ENCODE measurements around the gene LAMB3. TPM values are rescaled to one million over a fixed set of nuclear protein-coding genes. Genes with fewer than 3 reads are reported as not detected.

The LAMB3 gene
- total RNA-seq, 3 donors from 2014 or later (not counting 1 experiment from before 2014, with no cell fraction given), result 1.2 to 2.3 (median 1.4) TPM

DNA sequence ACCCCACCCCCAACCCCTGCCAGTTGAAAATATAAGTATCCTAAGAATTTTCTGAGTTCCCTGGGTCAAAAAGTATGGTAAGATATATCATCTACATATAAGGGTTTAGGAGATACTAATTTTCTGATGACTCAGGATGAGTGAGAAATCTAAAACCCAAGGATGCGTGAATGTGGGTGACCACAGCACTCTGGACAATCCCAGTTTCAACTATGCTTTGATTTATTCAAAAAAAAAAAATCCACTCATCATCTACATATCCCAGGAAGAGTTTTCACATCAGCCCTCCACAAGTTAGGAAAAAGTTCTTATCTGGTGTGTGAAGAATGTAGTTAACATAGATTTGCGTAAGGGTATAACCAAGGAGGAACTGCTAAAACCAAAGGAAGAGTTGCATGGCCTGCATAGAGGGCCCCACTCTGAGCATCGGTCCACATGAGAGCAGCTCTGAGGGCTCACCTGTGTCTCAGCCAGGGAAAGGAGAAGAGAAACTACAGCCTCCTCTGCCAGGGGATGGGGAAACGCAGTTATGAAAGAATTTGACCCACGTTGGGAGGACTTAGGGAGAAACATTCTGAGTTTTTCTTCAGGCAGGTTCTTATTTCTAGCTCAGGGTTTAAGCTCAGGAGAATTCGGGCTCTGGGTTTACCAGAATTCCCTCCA is 18.8 kb downstream of the LAMB3 start:
- Mint-ChIP-seq H3K27ac (no peak overlapping the region), H3K4me3 (no peak overlapping the region), H3K4me1 (no peaks in the 10 kb centered on the region), H3K36me3 (no peaks in the 10 kb centered on the region), H3K27me3 (ENCODE audit: low read depth in 2 of 2) (peaks cover 0 to 4% of the 10 kb centered on the region in 2 donors), H3K9me3 (no peaks in the 10 kb centered on the region)
- TF ChIP-seq, protein P1, sequence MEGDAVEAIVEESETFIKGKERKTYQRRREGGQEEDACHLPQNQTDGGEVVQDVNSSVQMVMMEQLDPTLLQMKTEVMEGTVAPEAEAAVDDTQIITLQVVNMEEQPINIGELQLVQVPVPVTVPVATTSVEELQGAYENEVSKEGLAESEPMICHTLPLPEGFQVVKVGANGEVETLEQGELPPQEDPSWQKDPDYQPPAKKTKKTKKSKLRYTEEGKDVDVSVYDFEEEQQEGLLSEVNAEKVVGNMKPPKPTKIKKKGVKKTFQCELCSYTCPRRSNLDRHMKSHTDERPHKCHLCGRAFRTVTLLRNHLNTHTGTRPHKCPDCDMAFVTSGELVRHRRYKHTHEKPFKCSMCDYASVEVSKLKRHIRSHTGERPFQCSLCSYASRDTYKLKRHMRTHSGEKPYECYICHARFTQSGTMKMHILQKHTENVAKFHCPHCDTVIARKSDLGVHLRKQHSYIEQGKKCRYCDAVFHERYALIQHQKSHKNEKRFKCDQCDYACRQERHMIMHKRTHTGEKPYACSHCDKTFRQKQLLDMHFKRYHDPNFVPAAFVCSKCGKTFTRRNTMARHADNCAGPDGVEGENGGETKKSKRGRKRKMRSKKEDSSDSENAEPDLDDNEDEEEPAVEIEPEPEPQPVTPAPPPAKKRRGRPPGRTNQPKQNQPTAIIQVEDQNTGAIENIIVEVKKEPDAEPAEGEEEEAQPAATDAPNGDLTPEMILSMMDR (IDR thresholded peaks at IDR 0.05), result no peak
- H3K4me3 ChIP-seq (ENCODE audit: low read length), result no peak overlapping the region
- H3K27me3 ChIP-seq (ENCODE audit: control insufficient read depth, insufficient read depth, low read length), result no peaks in the 10 kb centered on the region
- ATAC-seq, result no peak
- WGBS (ENCODE audit: insufficient coverage), result 65% methylated on average over 5 of the region's 6 CpGs
- intact Hi-C loops (cut with micrococcal nuclease), result no loop called here
- H3K4me1 ChIP-seq (ENCODE audit: control insufficient read depth, insufficient read depth, low read length), result no peaks in the 10 kb centered on the region
- H3K36me3 ChIP-seq (ENCODE audit: control insufficient read depth, insufficient read depth, low read length), result no peaks in the 10 kb centered on the region
- no peaks in the 10 kb centered on the region for H3K9me3 ChIP-seq (ENCODE audit: control insufficient read depth, insufficient read depth, low read length)
- DNase-seq, result no peak
- H3K27ac ChIP-seq (ENCODE audit: low read length), result no peak overlapping the region

DNA sequence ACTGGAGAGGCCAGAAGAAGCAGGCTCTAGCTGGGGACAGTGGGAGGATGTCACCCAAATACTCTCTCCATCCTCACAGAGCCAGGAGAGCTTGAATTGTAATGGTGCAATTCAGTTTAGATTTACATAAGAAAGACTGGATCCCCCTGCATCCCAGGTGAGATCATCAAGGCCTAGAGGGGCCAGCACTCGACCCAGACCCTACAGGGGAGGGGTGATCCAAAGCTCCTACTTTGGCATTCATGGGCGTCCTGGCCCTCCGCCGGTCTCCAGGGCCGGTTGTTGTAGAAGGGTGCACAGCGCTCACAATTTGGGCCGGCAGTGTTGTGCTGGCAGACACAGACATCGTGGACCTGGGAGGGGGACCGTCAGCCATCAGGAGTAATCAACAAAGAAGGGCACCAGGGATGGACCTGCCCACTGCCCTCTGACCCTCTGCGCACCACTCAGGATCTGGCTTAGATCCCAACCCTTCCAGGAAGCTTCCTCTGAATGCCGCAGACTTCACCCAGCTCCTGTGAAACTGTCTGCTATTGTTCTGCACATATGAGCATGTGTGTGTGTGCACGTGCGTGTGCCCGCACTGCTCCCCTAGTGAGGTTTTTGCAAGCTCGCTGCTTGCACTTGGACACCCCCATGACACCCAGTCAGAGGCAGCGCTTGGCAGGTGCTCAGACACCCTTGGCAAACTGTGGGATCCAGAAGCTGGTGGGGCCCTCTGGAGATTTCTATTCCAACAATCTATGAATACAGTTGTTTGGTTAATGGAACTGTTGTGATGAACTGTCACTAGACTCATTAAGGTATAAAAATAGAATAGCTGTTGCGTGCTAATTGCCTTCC is 21.6 kb downstream of the LAMB3 start:
- no peaks in the 10 kb centered on the region for H3K9me3 Mint-ChIP-seq
- Histone ChIP-seq H3K27ac (ENCODE audit: low read length) (no peak overlapping the region), H3K27me3 (ENCODE audit: control insufficient read depth, insufficient read depth, low read length) (no peaks in the 10 kb centered on the region), H3K9me3 (ENCODE audit: control insufficient read depth, insufficient read depth, low read length) (no peaks in the 10 kb centered on the region), H3K4me3 (ENCODE audit: low read length) (no peak overlapping the region), H3K4me1 (ENCODE audit: control insufficient read depth, insufficient read depth, low read length) (peaks cover 7% of the 10 kb centered on the region), H3K36me3 (ENCODE audit: control insufficient read depth, insufficient read depth, low read length) (no peaks in the 10 kb centered on the region)
- no peak overlapping the region for H3K27ac Mint-ChIP-seq
- ATAC-seq (no peak), DNase-seq (no peak)
- H3K4me3 Mint-ChIP-seq, result no peak overlapping the region
- TF ChIP-seq, protein P1 (IDR thresholded peaks at IDR 0.05), result no peak
- no peaks in the 10 kb centered on the region for H3K4me1 Mint-ChIP-seq
- intact Hi-C loops (cut with micrococcal nuclease), result no loop called here
- peaks cover 0 to 4% of the 10 kb centered on the region in 2 donors for H3K27me3 Mint-ChIP-seq (ENCODE audit: low read depth in 2 of 2)
- H3K36me3 Mint-ChIP-seq, result no peaks in the 10 kb centered on the region
- 81% methylated on average over 17 of the region's 17 CpGs for WGBS (ENCODE audit: insufficient coverage)

DNA sequence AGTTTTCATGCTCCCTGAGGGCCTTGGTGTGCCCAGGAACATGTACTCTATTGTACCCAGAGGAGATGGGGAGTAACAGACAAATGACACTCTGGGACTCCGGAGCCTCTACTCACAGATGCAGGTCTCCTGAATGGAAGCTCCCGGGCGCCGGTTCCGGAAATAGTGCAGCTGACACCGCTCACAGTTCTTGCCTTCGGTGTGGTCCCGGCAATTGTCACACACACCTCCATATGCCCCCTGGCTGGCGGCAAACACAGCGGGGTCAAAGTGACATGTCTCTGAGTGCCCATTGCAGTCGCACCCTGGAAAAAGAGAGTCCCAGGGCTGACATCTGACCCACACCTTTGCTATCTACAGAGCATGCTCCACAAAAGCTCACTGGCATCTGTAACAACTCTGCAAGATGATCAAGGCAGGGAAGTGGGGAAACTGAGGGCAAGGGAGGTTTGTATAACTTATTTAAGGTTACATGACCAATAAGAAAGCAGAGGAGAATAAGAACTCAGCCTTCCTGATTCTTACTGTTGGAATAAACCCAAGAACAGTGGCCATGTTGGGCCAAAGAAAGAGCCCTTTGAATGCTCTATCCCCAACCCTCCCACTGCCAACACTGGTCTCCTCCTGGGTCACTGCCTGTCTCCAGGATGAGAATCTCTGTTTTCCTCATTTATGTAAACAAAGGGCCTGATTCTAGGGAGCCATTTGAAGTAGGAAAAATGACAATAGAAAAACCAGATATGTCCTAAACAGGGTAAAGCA is 22.4 kb downstream of the LAMB3 start:
- intact Hi-C loops (cut with micrococcal nuclease), result loop anchor here (5.0 kb wide), 1 partner anchor 63 kb away; no protein-coding TSS in a partner anchor

More for the DNA sequence above, 22.4 kb downstream of the LAMB3 start:
- Mint-ChIP-seq H3K4me3 (no peak overlapping the region), H3K27ac (no peak overlapping the region), H3K9me3 (no peaks in the 10 kb centered on the region), H3K27me3 (ENCODE audit: low read depth in 2 of 2) (peaks cover 0 to 4% of the 10 kb centered on the region in 2 donors), H3K4me1 (no peaks in the 10 kb centered on the region), H3K36me3 (no peaks in the 10 kb centered on the region)
- WGBS (ENCODE audit: insufficient coverage), result 90% methylated on average over 11 of the region's 11 CpGs
- H3K9me3 ChIP-seq (ENCODE audit: control insufficient read depth, insufficient read depth, low read length), result no peaks in the 10 kb centered on the region
- TF ChIP-seq, protein P1 (IDR thresholded peaks at IDR 0.05), result no peak
- no peaks in the 10 kb centered on the region for H3K36me3 ChIP-seq (ENCODE audit: control insufficient read depth, insufficient read depth, low read length)
- DNase-seq, result no peak
- H3K27me3 ChIP-seq (ENCODE audit: control insufficient read depth, insufficient read depth, low read length), result no peaks in the 10 kb centered on the region
- H3K4me3 ChIP-seq (ENCODE audit: low read length), result no peak overlapping the region
- H3K4me1 ChIP-seq (ENCODE audit: control insufficient read depth, insufficient read depth, low read length), result peaks cover 7% of the 10 kb centered on the region
- no peak overlapping the region for H3K27ac ChIP-seq (ENCODE audit: low read length)
- no peak for ATAC-seq
